Retina (tissue), 1 donor: Measurements from ENCODE around the gene TIMM22.
A peak's percentile ranks its signal among the peaks of the same experiment; 100 is the strongest.

ENCODE experiments used
- DNase-seq: peaks from one replicate; pipeline ENCODE4 v3.0.0-alpha.2; 2016

TIMM22 gene

GRCh38 chr17:1024076-1024475 lies 27.1 kb downstream of the TIMM22 start:
- DNase-seq: no peak

GRCh38 chr17:1025733-1026598 lies 29.0 kb downstream of the TIMM22 start:
- DNase-seq: no peak

GRCh38 chr17:1026599-1026975 lies 29.7 kb downstream of the TIMM22 start:
- DNase-seq: no peak

- no peak for DNase-seq
These were observed 30.1 kb downstream of the TIMM22 start for GRCh38 chr17:1027044-1027443.

- no peak for DNase-seq
These were observed 32.4 kb downstream of the TIMM22 start for GRCh38 chr17:1029196-1029921.

GRCh38 chr17:1029922-1030644 lies 33.2 kb downstream of the TIMM22 start:
- DNase-seq: no peak

- DNase-seq: no peak
These were observed 34.0 kb downstream of the TIMM22 start for GRCh38 chr17:1030684-1031532.

GRCh38 chr17:1031711-1032110 lies 34.8 kb downstream of the TIMM22 start:
- peak; percentile 56 for DNase-seq

GRCh38 chr17:1032391-1032790 lies 35.5 kb downstream of the TIMM22 start:
- DNase-seq: no peak

- no peak for DNase-seq
These were observed 36.6 kb downstream of the TIMM22 start for GRCh38 chr17:1033503-1033902.

GRCh38 chr17:1034652-1035210 lies 37.8 kb downstream of the TIMM22 start:
- peak; percentile 46 for DNase-seq

- DNase-seq: peak; percentile 64
These were observed 38.7 kb downstream of the TIMM22 start for GRCh38 chr17:1035546-1036170.

GRCh38 chr17:1036171-1036844 lies 39.4 kb downstream of the TIMM22 start:
- no peak for DNase-seq

- DNase-seq: no peak
These were observed 39.9 kb downstream of the TIMM22 start for GRCh38 chr17:1036845-1037237.

GRCh38 chr17:1037238-1037879 lies 40.4 kb downstream of the TIMM22 start:
- peak; percentile 28 for DNase-seq

GRCh38 chr17:1038459-1039122 lies 41.7 kb downstream of the TIMM22 start:
- peak; percentile 67 for DNase-seq

- no peak for DNase-seq
These were observed 42.2 kb downstream of the TIMM22 start for GRCh38 chr17:1039123-1039507.

GRCh38 chr17:1039511-1040215 lies 42.7 kb downstream of the TIMM22 start:
- DNase-seq: peak; percentile 69

- DNase-seq: peak; percentile 53
These were observed 43.3 kb downstream of the TIMM22 start for GRCh38 chr17:1040216-1040600.
